Gastrocnemius medialis (tissue), 4 donors: ENCODE results near the gene ARL8B.

Experiments
- CTCF ChIP-seq, 5 experiments: fragments of 450-650 bp in 3 of 5; fragments of 200-600 bp in 2 of 5; sonication (generic) in 2 of 5; IDR thresholded peaks in 4 of 5; conservative IDR thresholded peaks in 1 of 5; 1 replicate in 4 of 5; 2 replicates in 1 of 5; pipeline ENCODE4 v1.5.1; 2016 to 2019; ENCODE audit warnings: antibody characterized with exemption in 5 of 5, mild to moderate bottlenecking in 3 of 5, moderate library complexity in 3 of 5
- POLR2A ChIP-seq, 2 donors: fragments of 450-650 bp; IDR thresholded peaks; one replicate each; pipeline ENCODE4 v1.6.1; 2017; ENCODE audit warnings: antibody characterized with exemption in 2 of 2, mild to moderate bottlenecking in 2 of 2, moderate library complexity in 2 of 2

GRCh38 chr3:5186858-5187155 lies 64.7 kb downstream of the ARL8B start:
- TF ChIP-seq CTCF (IDR thresholded peaks at IDR 0.05 in 4 of 5, conservative IDR thresholded peaks at IDR 0.05 in 1 of 5), result no peak
- TF ChIP-seq POLR2A (IDR thresholded peaks at IDR 0.05), result no peak
